ENCODE results near the gene DBF4B. TPM values are rescaled to one million over a fixed set of nuclear protein-coding genes. Genes with fewer than 3 reads are reported as not detected.

Gene DBF4B
- total and polyA plus RNA-seq, 12 donors, result 2.2 to 8.0 (median 4.0) TPM

- Histone ChIP-seq H3K36me3 (no peaks in the 10 kb centered on the region), H3K27ac (no peak overlapping the region), H3K4me1 (peaks cover 0 to 4% (median 0%) of the 10 kb centered on the region in 9 donors), H3K27me3 (peaks cover 0 to 3% (median 0%) of the 10 kb centered on the region in 7 donors), H3K4me3 (no peak overlapping the region), H3K9me3 (no peaks in the 10 kb centered on the region)
- DNase-seq, result no peak
- TF ChIP-seq, protein P1, sequence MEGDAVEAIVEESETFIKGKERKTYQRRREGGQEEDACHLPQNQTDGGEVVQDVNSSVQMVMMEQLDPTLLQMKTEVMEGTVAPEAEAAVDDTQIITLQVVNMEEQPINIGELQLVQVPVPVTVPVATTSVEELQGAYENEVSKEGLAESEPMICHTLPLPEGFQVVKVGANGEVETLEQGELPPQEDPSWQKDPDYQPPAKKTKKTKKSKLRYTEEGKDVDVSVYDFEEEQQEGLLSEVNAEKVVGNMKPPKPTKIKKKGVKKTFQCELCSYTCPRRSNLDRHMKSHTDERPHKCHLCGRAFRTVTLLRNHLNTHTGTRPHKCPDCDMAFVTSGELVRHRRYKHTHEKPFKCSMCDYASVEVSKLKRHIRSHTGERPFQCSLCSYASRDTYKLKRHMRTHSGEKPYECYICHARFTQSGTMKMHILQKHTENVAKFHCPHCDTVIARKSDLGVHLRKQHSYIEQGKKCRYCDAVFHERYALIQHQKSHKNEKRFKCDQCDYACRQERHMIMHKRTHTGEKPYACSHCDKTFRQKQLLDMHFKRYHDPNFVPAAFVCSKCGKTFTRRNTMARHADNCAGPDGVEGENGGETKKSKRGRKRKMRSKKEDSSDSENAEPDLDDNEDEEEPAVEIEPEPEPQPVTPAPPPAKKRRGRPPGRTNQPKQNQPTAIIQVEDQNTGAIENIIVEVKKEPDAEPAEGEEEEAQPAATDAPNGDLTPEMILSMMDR (IDR thresholded peaks at IDR 0.05), result no peak
- intact Hi-C loops (cut with DNase I), result loop anchor here in 1 of 10 donors (10.0 kb wide), 1 partner anchor 417 kb away; no protein-coding TSS in a partner anchor
- WGBS, 2 donors, result 48 to 65% methylated on average over 4 of the region's 4 CpGs
- no peak for ATAC-seq
These were observed 59.0 kb downstream of the DBF4B start for GRCh38 chr17:44767493-44767892.

- no peak for DNase-seq
- H3K4me1 ChIP-seq, result peaks cover 0 to 4% (median 0%) of the 10 kb centered on the region in 9 donors
- H3K27ac ChIP-seq, result no peak overlapping the region
- H3K27me3 ChIP-seq, result peaks cover 0 to 14% (median 0%) of the 10 kb centered on the region in 7 donors
- H3K36me3 ChIP-seq, result no peaks in the 10 kb centered on the region
- ATAC-seq, result no peak
- TF ChIP-seq, protein P1 (IDR thresholded peaks at IDR 0.05), result no peak
- 85 to 88% methylated on average over 11 of the region's 11 CpGs for WGBS, 2 donors
- intact Hi-C loops (cut with DNase I), result loop anchor here in 1 of 10 donors (10.0 kb wide), 1 partner anchor 416 kb away; no protein-coding TSS in a partner anchor
- no peaks in the 10 kb centered on the region for H3K9me3 ChIP-seq
- H3K4me3 ChIP-seq, result no peak overlapping the region
These were observed 60.2 kb downstream of the DBF4B start for GRCh38 chr17:44768505-44769142.

GRCh38 chr17:44769230-44769629, 60.8 kb downstream of the DBF4B start:
- Histone ChIP-seq H3K27me3 (peaks cover 0 to 17% (median 0%) of the 10 kb centered on the region in 7 donors), H3K36me3 (no peaks in the 10 kb centered on the region), H3K9me3 (no peaks in the 10 kb centered on the region), H3K4me3 (no peak overlapping the region), H3K27ac (no peak overlapping the region), H3K4me1 (peaks cover 0 to 4% (median 0%) of the 10 kb centered on the region in 9 donors)
- TF ChIP-seq, protein P1 (IDR thresholded peaks at IDR 0.05), result no peak
- intact Hi-C loops (cut with DNase I), result loop anchor here in 1 of 10 donors (10.0 kb wide), 1 partner anchor 416 kb away; no protein-coding TSS in a partner anchor
- 61 to 71% methylated on average over 6 of the region's 6 CpGs for WGBS, 2 donors
- no peak for DNase-seq
- no peak for ATAC-seq

DNA sequence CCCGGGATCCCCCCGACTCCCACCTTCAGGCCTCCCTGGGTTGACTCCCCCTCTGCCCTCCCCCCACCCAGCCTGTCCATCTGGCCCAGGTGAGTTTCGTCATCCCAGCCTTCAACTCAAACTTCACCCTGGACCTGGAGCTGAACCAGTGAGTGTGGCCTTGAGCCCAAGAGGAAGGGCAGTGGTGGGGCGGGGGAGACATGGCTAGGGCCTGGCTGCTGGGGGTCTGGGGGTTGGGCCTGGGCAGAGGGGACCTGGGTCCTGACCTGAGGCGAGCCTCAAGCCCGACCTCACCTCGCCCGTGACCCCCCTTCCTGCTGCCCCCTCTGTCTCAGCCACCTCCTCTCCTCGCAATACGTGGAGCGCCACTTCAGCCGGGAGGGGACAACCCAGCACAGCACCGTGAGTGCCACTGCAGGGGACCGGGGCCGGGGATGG, 61.2 kb downstream of the DBF4B start:
- no peaks in the 10 kb centered on the region for H3K36me3 ChIP-seq
- 78% methylated on average over 15 of the region's 15 CpGs for WGBS, 2 donors
- H3K27ac ChIP-seq, result no peak overlapping the region
- no peak overlapping the region for H3K4me3 ChIP-seq
- DNase-seq (no peak), ATAC-seq (no peak)
- no peaks in the 10 kb centered on the region for H3K9me3 ChIP-seq
- peaks cover 0 to 6% (median 0%) of the 10 kb centered on the region in 9 donors for H3K4me1 ChIP-seq
- TF ChIP-seq, protein P1 (IDR thresholded peaks at IDR 0.05), result no peak
- H3K27me3 ChIP-seq, result peaks cover 0 to 22% (median 0%) of the 10 kb centered on the region in 7 donors
- intact Hi-C loops (cut with DNase I), result loop anchor here in 6 of 10 donors (5.0 to 10.0 kb wide), 6 partner anchors 245 to 415 kb away; no protein-coding TSS in a partner anchor

All from heart right ventricle (tissue), 16 donors.